ENCODE data around the gene ZNF549.

The ZNF549 gene

DNA sequence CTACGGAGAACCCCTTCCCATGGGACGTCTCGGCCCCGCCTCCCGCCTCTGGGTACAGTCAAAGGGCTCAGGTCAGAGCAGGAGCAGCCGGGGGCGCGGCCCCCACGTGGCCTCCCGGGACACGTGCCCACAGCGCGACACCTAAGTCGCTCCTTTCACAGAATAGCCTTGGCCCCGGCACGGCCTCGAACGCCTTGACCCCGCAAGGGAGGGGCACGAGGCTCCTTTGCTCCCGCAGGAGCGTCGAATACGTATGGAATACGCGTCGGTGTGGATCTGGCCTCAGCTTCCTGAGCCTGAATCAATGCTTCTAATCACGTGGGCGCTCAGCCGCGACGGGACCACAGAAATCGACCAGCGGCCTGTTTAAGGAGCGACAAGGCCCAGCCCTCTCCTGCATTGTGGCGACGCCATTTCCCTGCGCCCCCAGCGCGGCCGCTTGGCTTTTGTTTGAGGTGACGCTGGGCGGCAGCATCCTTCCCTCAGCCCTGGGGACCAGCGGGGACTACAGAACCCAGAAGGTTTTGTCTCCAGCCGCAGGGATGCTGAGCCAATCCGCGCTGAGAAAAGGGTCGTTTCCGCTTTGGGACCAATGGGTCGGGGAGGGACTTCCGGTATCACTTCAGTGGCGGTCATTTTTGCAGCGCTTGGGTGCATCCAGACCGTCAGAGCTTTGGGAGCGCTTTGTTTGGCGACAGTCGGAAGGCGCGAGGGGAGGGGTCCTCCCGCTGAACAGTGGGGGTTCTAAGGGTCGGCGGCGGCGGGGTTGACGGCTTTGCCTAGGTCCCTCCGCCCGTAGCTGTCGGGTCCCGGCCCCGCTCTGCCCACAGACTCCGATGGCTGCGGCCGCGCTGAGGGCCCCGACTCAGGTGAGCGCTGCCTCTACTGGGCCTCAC is 56.6 kb downstream of the ZNF549 start, which contains the start of gene ZIK1:
Gene ZIK1, plus strand, starts transcription at position 625 of the 896 bp plus-strand sequence. Its CDS starts 212 bp downstream, at position 837.
- peaks cover 31% of the 10 kb centered on the region for H3K9me3 Mint-ChIP-seq
- H3K27me3 Mint-ChIP-seq = no peaks in the 10 kb centered on the region
- H3K36me3 Mint-ChIP-seq = peaks cover 40% of the 10 kb centered on the region
- H3K4me1 Mint-ChIP-seq = peaks cover 12% of the 10 kb centered on the region
- H3K27ac Mint-ChIP-seq = peak within 1 kb of the TSS; percentile 84
- ATAC-seq (ENCODE audit: low read depth) (peak; percentile 94), DNase-seq (ENCODE audit: low spot score in 2 of 2) (peak; percentile 76 to 80)
- peak within 1 kb of the TSS; percentile 96 for H3K4me3 Mint-ChIP-seq

- H3K27ac Mint-ChIP-seq = no peak overlapping the region
- peaks cover 10% of the 10 kb centered on the region for H3K4me1 Mint-ChIP-seq
- H3K27me3 Mint-ChIP-seq = no peaks in the 10 kb centered on the region
- peaks cover 67% of the 10 kb centered on the region for H3K36me3 Mint-ChIP-seq
- ATAC-seq (ENCODE audit: low read depth) (no peak), DNase-seq (ENCODE audit: low spot score in 2 of 2) (no peak)
- peaks cover 37% of the 10 kb centered on the region for H3K9me3 Mint-ChIP-seq
- H3K4me3 Mint-ChIP-seq = no peak overlapping the region
Observed at GRCh38 chr19:57587529-57587928, 60.4 kb downstream of the ZNF549 start.

GRCh38 chr19:57599377-57599760 is 72.2 kb downstream of the ZNF549 start:
- no peak overlapping the region for H3K27ac Mint-ChIP-seq
- no peaks in the 10 kb centered on the region for H3K27me3 Mint-ChIP-seq
- peaks cover 21% of the 10 kb centered on the region for H3K36me3 Mint-ChIP-seq
- DNase-seq (ENCODE audit: low spot score in 2 of 2) (no peak), ATAC-seq (ENCODE audit: low read depth) (peak; percentile 12)
- H3K4me1 Mint-ChIP-seq = peaks cover 13% of the 10 kb centered on the region
- peaks cover 14% of the 10 kb centered on the region for H3K9me3 Mint-ChIP-seq
- peak overlapping the region; percentile 85 for H3K4me3 Mint-ChIP-seq

DNA sequence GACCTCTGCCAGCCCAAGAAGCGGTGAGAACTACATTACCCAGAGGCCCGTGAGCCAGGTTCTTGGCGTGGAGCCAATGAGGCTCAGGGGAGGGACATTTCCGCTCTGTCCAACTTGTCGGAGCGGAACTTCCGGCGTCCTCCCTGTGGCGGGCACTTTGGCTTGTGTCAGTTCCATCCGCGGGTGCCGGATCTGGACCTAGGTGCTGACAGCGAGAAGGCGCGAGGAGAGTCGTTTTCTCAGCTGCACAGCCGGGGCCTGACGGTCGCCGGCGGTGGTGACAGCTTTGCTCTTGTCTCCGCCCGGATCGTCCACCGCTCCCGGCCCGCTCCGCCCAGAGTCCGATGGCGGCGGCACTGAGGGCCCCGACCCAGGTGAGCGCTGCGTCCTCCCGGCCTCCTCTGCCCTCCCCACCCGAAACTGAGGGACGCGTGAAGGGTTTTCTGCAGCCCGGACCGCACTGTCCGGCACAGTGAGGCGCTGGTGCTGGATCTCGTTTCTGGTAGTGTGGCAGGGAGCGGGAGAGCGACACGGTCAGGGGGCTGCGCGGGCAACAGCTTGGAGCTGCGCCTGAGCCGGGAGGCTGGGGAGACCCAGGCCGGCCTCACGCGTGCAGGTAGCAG is 72.7 kb downstream of the ZNF549 start, which contains the start of gene ZNF530:
Gene ZNF530, plus strand, starts transcription at position 125 of the 623 bp plus-strand sequence. CDS start 4,461 bp downstream, outside the sequence.
- peaks cover 26% of the 10 kb centered on the region for H3K36me3 Mint-ChIP-seq
- peaks cover 13% of the 10 kb centered on the region for H3K4me1 Mint-ChIP-seq
- DNase-seq (ENCODE audit: low spot score in 2 of 2) = peak; percentile 65 to 75
- peak; percentile 99 for ATAC-seq (ENCODE audit: low read depth)
- peaks cover 14% of the 10 kb centered on the region for H3K9me3 Mint-ChIP-seq
- H3K27me3 Mint-ChIP-seq = no peaks in the 10 kb centered on the region
- H3K27ac Mint-ChIP-seq = no peak within 1 kb of the TSS
- H3K4me3 Mint-ChIP-seq = peak within 1 kb of the TSS; percentile 85

DNA sequence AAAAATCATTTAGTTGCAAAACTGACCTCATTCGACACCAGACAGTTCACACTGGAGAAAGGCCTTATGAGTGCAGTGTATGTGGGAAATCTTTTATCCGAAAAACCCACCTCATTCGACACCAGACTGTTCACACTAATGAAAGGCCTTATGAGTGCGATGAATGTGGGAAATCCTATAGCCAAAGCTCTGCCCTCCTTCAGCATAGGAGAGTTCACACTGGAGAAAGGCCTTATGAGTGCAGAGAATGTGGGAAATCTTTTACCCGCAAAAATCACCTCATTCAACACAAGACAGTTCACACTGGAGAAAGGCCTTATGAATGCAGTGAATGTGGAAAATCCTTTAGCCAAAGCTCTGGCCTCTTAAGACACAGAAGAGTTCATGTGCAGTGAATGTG is 79.8 kb downstream of the ZNF549 start:
- H3K4me3 Mint-ChIP-seq = no peak overlapping the region
- peaks cover 5% of the 10 kb centered on the region for H3K4me1 Mint-ChIP-seq
- H3K9me3 Mint-ChIP-seq = peaks cover 16% of the 10 kb centered on the region
- peaks cover 57% of the 10 kb centered on the region for H3K36me3 Mint-ChIP-seq
- H3K27me3 Mint-ChIP-seq = no peaks in the 10 kb centered on the region
- no peak overlapping the region for H3K27ac Mint-ChIP-seq
- ATAC-seq (ENCODE audit: low read depth) (no peak), DNase-seq (ENCODE audit: low spot score in 2 of 2) (no peak)

All from memory B cell (primary cell).